Endodermal cell (in vitro differentiated cells): ENCODE results near the gene KRTAP4-3. TPM values are rescaled to one million over a fixed set of nuclear protein-coding genes. Genes with fewer than 3 reads are reported as not detected.

Source experiments
- DNase-seq: peaks from one replicate; pipeline ENCODE4 v3.0.0-alpha.2; 2017
- H3K27ac ChIP-seq: 2 replicates; pipeline ENCODE4 v1.5.1; 2013; ENCODE audit warnings: mild to moderate bottlenecking, low read depth, low read length, moderate library complexity
- H3K27me3 ChIP-seq: 2 replicates; pipeline ENCODE4 v1.6.1; 2013; ENCODE audit warnings: mild to moderate bottlenecking, low read length, moderate library complexity; ENCODE audit not compliant: insufficient read depth, control insufficient read depth, poor library complexity, severe bottlenecking
- H3K36me3 ChIP-seq: 2 replicates; pipeline ENCODE4 v1.7.0; 2013; ENCODE audit warnings: mild to moderate bottlenecking, low read length, moderate library complexity; ENCODE audit not compliant: control insufficient read depth, insufficient read depth
- H3K4me1 ChIP-seq: one replicate; pipeline ENCODE4 v1.7.0; 2013; ENCODE audit warnings: low read length; ENCODE audit not compliant: control insufficient read depth, insufficient read depth
- H3K4me3 ChIP-seq: 2 replicates; pipeline ENCODE4 v1.5.1; 2013; ENCODE audit warnings: mild to moderate bottlenecking, low read length, moderate library complexity
- H3K9ac ChIP-seq: 2 replicates; pipeline ENCODE4 v1.6.1; 2013; ENCODE audit warnings: mild to moderate bottlenecking, low read length, moderate library complexity; ENCODE audit not compliant: poor library complexity, severe bottlenecking; ENCODE audit errors: extremely low read depth
- H3K9me3 ChIP-seq: 2 replicates; pipeline ENCODE4 v1.6.1; 2013; ENCODE audit warnings: mild to moderate bottlenecking, low read length, moderate library complexity; ENCODE audit not compliant: control insufficient read depth
- H3K27ac Mint-ChIP-seq: 2 replicates; pipeline ENCODE4 v1.8.0; 2020; ENCODE audit warnings: mixed read lengths
- H3K27me3 Mint-ChIP-seq: 2 replicates; pipeline ENCODE4 v1.8.0; 2021; ENCODE audit warnings: mild to moderate bottlenecking, mixed read lengths; ENCODE audit not compliant: insufficient read depth
- H3K36me3 Mint-ChIP-seq: 2 replicates; pipeline ENCODE4 v1.8.0; 2020; ENCODE audit warnings: low read depth, mixed read lengths
- H3K4me1 Mint-ChIP-seq: 2 replicates; pipeline ENCODE4 v1.8.0; 2020; ENCODE audit warnings: mixed read lengths
- H3K4me3 Mint-ChIP-seq: 2 replicates; pipeline ENCODE4 v1.8.0; 2020; ENCODE audit warnings: mild to moderate bottlenecking, moderate library complexity, mixed read lengths
- H3K9me3 Mint-ChIP-seq: 2 replicates; pipeline ENCODE4 v1.8.0; 2020; ENCODE audit warnings: mild to moderate bottlenecking, mixed read lengths
- CTCF ChIP-seq: fragments of 200-600 bp; sonication (generic); conservative IDR thresholded peaks from 2 replicates; pipeline ENCODE4 v1.5.0; 2021; ENCODE audit warnings: antibody characterized with exemption, mild to moderate bottlenecking
- WGBS, 2 experiments: methylation state at CpG; one replicate each; pipeline versions ENCODE4 v1.1.5 to v1.1.7; 2013; ENCODE audit warnings: missing lambda C conversion rate in 2 of 2, mixed read lengths in 1 of 2; ENCODE audit not compliant: insufficient coverage in 1 of 2, insufficient read length in 1 of 2; 5-methylcytosine and 5-hydroxymethylcytosine counted together
- total RNA-seq, 2 donors: library from RNA; stranded (reverse); fragmentation: NEBNext Ultra II Directional in 1 of 2; extraction: Animal tissue kit (Norgen Biotek cat#: 25700) in 1 of 2; gene quantifications; 2 replicates in 1 of 2; 3 replicates in 1 of 2; pipeline ENCODE4 v1.2.1, GENCODE V29; 2021

KRTAP4-3 gene
- total RNA-seq, 2 donors from 2014 or later: not detected

GRCh38 chr17:41211845-41212466 lies 43.9 kb upstream of the KRTAP4-3 start:
- Mint-ChIP-seq H3K27me3 (peaks cover 5% of the 10 kb centered on the region), H3K27ac (no peak overlapping the region), H3K4me1 (no peaks in the 10 kb centered on the region), H3K36me3 (no peaks in the 10 kb centered on the region), H3K9me3 (peaks cover 15% of the 10 kb centered on the region), H3K4me3 (no peak overlapping the region)
- no peak overlapping the region for H3K27ac ChIP-seq
- WGBS, 2 experiments: 70 to 83% methylated on average over 1 of the region's 1 CpG
- TF ChIP-seq CTCF: no peak
- H3K9me3 ChIP-seq: no peaks in the 10 kb centered on the region
- H3K4me3 ChIP-seq: no peak overlapping the region
- no peaks in the 10 kb centered on the region for H3K27me3 ChIP-seq
- DNase-seq: no peak
- no peaks in the 10 kb centered on the region for H3K36me3 ChIP-seq
- H3K9ac ChIP-seq: no peak overlapping the region
- no peaks in the 10 kb centered on the region for H3K4me1 ChIP-seq

- Mint-ChIP-seq H3K4me1 (no peaks in the 10 kb centered on the region), H3K27ac (no peak overlapping the region), H3K4me3 (no peak overlapping the region), H3K36me3 (no peaks in the 10 kb centered on the region), H3K27me3 (peaks cover 7% of the 10 kb centered on the region), H3K9me3 (peaks cover 11% of the 10 kb centered on the region)
- Histone ChIP-seq H3K9me3 (no peaks in the 10 kb centered on the region), H3K36me3 (no peaks in the 10 kb centered on the region), H3K27ac (no peak overlapping the region), H3K4me1 (no peaks in the 10 kb centered on the region), H3K27me3 (no peaks in the 10 kb centered on the region), H3K4me3 (no peak overlapping the region), H3K9ac (no peak overlapping the region)
- no peak for DNase-seq
- WGBS, 2 experiments: 74 to 94% methylated on average over 3 to 5 of the region's 5 CpGs
- no peak for TF ChIP-seq CTCF
These were observed 31.5 kb upstream of the KRTAP4-3 start for GRCh38 chr17:41199421-41200078.

- peaks cover 12% of the 10 kb centered on the region for H3K27me3 Mint-ChIP-seq
- no peak overlapping the region for H3K27ac ChIP-seq
- 81% methylated on average over 1 of the region's 1 CpG; no CpG with 5 or more reads in 1 of the 2 experiments for WGBS, 2 experiments
- no peak for TF ChIP-seq CTCF
- no peak overlapping the region for H3K4me3 Mint-ChIP-seq
- no peaks in the 10 kb centered on the region for H3K9me3 ChIP-seq
- H3K9me3 Mint-ChIP-seq: peaks cover 20% of the 10 kb centered on the region
- no peak overlapping the region for H3K4me3 ChIP-seq
- H3K4me1 Mint-ChIP-seq: no peaks in the 10 kb centered on the region
- no peaks in the 10 kb centered on the region for H3K36me3 Mint-ChIP-seq
- H3K27me3 ChIP-seq: no peaks in the 10 kb centered on the region
- no peak overlapping the region for H3K9ac ChIP-seq
- no peak overlapping the region for H3K27ac Mint-ChIP-seq
- H3K4me1 ChIP-seq: no peaks in the 10 kb centered on the region
- no peaks in the 10 kb centered on the region for H3K36me3 ChIP-seq
- DNase-seq: no peak
These were observed 28.0 kb upstream of the KRTAP4-3 start for GRCh38 chr17:41196068-41196467.
